Measurements from ENCODE around the gene SCN9A.
"Not testable (repeated sequence)": the region's sequence is repeated elsewhere in the genome, so short reads cannot be mapped to it uniquely, and the experiment has no call there.

SCN9A gene

GRCh38 chr2:166332106-166332505, 43.6 kb downstream of the SCN9A start:
- no peak for DNase-seq

DNA sequence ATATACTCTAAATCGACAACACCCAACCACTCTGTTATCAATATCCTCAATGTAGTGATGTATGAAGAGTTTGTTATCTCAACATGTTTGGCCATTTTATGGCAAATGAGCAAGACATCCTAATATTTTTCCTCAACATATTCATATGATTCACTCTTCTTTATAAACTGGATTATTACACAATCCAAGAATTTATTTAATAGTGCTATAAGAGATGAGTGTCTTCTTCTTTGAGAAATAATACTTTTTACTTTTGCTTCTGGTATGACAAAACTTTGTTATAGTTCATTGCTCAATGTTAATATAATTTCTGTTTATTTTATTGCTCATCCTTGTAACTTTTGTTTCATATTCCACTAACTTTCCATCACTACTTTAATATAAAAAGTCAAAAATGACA, 44.3 kb downstream of the SCN9A start:
- no peak for DNase-seq

DNA sequence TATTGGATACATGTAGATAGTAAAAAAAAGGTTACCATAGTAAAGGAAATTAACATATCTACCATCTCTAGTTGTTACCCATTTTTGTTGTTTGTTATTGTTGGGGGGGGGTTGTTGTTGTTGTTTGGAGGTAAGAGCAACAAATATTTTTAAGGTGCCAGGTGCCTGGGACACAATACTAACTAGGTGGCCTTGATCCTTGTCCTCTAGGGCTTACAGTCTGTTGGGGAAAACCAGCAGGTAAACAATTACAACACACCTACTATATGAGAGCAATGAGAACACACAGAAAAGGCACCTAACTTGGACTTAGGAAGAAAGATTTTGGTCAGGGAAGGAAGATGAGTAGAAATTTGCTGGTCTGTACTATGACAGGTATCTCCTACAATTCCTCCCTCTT, 46.3 kb downstream of the SCN9A start:
- DNase-seq, result no peak

GRCh38 chr2:166328147-166328546, 47.6 kb downstream of the SCN9A start:
- DNase-seq, result no peak

DNA sequence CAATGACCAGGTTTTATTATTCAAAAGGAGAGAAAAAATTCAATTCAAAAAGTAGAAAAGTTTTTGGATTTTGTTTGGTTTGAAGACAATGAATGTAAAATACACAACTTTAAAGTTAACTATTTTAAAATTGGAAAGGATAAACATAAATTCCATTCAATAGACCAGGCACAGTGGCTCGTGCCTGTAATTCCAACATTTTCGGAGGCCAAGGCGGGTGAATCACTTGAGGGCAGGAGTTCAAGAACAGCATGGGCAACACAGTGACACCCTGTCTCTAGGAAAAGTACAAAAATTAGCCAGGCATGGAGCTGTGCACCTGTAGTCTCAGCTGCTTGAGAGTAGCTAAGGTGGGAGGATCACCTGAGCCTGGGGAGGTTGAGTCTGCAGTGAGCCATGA, 54.7 kb downstream of the SCN9A start:
- no peak for DNase-seq

DNA sequence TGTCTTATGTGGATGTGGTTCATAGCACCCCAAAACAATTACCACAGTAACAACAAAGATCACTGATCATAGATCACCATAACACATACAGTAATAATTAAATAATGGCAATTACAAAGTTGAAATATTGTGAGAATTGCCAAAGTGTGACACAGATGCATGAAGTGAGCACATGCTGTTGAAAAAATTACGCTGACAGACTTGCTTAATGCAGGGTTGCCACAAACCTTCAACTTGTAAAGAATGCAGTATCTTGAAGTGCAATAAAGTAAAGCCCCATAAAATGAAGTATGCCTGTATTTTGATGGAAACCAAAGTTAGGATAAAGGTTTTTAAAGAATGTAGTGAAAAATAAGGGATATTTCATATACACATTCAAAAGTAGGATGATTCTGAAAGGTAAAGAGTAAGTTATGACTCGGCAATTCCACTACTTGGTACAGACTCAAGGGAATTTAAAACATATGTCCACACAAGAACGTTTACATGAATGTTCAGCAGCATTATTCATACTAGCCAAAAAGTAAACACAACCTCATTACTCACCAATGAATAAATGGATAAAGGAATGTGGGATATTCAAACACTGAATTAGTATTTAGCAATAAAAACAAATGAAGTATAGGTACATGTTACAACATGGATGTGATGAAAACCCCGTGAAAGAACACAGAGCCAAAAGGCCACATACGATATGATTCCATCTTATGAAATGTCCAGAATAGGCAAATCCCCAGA, 61.6 kb downstream of the SCN9A start:
- DNase-seq, result no peak

DNA sequence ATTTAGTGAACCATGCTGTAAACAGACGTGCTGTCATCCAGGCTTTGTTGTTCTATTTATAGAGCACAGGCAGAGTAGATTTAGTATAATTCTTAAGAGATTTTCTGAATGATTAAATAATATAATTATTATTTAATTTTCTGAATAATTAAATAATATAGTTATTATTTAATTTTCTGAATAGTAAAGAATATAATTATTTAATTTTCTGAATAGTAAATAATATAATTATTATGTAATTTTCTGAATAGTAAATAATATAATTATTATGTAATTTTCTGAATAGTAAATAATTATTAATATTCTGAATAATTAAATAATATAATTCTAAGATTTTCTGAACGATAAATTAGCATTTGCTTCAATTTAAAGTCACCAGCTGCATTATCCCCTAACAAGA, 62.9 kb downstream of the SCN9A start:
- not testable (repeated sequence) for DNase-seq

GRCh38 chr2:166307326-166307725, 68.4 kb downstream of the SCN9A start:
- DNase-seq, result no peak

- no peak for DNase-seq
Observed at GRCh38 chr2:166304656-166305055, 71.1 kb downstream of the SCN9A start.

DNA sequence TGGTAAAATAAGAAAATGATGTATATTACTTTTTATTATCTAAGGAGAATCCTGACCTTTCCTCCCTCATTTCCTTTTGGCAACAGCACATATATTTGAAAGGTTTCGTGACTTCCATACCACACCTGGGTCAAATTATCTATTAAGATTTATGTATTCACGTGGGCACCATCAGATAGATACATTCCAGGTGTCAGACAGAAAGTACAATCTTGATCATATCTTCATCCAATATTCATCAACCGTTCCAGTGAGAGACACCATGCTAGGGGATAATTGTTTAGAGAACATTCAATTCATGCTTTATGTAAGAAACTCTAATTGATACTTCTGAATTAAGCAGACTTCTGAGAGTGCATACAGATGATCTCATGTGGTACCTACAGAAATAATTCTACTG, 73.7 kb downstream of the SCN9A start:
- no peak for DNase-seq

DNA sequence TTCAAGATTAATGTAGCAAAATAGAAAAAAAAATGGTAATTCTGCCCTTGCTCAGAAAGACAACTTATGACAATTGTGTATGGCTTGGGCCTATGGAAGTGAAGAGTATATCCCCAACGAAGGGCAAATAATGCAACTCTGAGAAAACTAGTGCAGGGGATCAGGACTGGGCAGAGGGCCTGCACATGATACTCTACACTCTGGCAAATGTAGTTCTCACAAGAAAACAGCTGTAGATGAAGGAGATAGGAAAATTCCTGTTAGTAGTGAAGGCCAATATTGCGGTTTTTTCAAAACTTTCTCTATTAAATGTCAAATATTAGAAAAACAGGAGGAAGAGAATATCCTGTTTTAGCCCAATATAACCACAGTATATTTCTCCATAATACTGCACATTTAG, 77.8 kb downstream of the SCN9A start:
- DNase-seq, result no peak

GRCh38 chr2:166293984-166294383, 81.8 kb downstream of the SCN9A start:
- no peak for DNase-seq

- no peak for DNase-seq
Observed at GRCh38 chr2:166285215-166285614, 90.5 kb downstream of the SCN9A start.

GRCh38 chr2:166284359-166284758, 91.4 kb downstream of the SCN9A start:
- DNase-seq, result no peak

DNA sequence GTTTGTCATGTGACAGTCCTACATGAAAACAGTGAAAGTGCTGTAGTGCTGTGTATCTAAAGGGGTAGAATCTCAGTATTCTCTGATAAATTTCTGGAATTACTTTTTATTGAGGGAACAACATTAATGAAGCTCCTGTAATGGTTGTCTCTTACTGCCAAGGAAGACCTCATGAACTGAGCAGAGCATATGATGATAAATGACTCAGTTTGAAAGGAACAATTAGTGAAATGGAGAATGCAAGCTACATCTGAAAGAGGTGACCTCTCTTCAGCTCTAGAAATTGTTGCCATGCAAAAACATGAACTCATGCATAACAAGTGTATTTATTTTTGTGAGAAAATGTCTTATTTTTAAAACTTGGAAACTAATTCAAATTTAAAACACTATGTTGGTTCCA, 93.6 kb downstream of the SCN9A start:
- DNase-seq, result no peak

- DNase-seq, result no peak
Observed at GRCh38 chr2:166278856-166279255, 96.9 kb downstream of the SCN9A start.

DNA sequence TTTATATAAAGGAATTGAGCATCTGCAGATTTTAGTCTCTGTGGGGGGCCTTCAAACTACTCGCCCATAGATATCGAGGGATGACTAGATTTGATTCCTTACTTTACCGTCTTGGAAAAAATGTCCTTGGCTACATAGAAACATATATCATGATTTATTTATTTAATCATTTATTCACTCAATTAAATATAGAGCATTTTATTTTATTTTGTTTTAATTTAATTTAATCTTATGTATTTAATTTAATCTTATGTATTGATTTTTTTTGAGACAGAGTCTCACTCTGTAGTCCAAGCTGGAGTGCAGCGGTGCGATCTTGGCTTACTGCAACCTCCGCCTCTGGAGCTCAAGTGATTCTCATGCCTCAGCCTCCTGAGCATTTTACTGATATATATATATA, 105.4 kb downstream of the SCN9A start:
- DNase-seq, result no peak

GRCh38 chr2:166269322-166269721, 106.4 kb downstream of the SCN9A start:
- DNase-seq, result no peak

DNA sequence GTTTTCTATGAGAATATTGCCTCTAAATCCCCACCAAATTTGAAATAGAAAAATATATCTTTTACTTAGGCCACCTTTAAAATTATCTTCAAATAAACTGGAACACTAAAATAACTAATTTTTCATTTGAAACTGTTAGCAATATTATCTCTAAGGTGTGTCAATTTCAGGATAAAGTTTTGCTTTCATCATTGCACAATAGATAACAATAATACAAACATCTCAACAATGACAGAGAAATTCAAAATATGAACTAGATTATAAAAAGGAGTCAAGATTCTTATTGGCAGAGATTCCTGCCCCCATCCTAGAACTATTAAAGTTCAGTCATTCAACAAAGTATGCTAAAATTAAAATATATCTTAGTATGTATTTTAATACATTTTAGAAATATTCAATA, 117.9 kb downstream of the SCN9A start:
- DNase-seq, result no peak

DNA sequence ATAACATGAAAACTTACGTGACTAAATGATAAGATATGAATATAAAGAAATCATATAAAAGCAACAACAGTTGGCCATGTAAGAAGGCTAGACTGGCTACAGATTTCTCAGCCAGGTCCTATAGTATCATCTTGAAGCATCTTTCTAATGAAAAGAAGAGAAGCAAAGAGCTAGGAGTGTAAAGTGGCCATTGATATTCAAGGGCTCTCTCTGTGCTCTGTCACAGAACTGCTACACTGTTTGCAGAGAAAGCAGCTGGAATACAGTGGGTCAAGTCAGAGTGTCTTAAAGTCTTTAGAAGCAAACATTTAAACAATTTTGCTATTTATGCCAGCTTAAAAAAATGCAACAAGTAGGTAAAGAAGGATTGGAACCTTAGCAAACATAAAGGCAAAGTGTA, 118.8 kb downstream of the SCN9A start:
- DNase-seq, result no peak

- no peak for DNase-seq
Observed at GRCh38 chr2:166249318-166249717, 126.4 kb downstream of the SCN9A start.

- no peak for DNase-seq
Observed at GRCh38 chr2:166246901-166247300, 128.8 kb downstream of the SCN9A start.

GRCh38 chr2:166242309-166242708, 133.4 kb downstream of the SCN9A start:
- DNase-seq, result no peak

DNA sequence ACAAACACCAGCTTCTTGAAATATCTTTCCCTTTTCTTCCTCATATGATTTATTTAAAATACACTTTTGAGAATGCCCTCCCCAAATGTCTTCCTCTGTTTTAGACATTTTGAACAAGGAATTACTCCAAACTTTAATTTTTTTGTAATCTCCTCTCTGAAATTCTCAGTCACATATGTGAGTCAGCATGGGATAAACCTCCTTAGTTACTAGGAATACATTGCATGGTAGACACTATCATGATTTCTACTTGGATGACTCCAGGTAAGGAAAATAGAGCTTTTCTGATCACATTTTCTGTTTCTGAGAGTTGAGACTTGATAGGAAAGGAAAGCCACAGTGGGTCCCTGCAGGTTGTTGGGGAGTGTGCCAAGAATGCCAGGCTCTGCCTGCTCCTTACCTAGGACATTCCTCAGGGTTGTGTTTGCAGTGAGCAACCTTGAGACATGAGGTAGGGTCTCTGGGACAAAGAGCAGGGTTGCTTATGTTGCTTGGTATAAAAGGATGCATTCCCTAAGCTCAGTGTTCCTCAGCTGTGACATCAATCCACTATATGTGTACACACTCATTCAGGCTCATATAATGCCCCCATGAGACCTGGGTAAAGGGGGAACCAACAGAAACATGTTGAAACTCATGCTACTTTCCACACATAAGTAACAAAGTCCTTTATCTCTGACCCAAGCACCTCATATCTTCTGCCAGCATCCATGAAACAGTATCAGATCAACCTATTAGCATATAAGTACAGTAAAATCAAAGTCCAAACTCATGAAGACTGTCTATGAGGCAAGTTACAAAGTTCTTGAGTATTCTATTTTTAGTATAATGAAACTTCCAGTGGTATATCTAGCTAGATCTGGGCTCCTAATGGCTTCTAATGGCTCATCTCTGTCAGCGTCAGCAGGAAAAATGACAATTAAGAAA, 135.1 kb downstream of the SCN9A start:
- DNase-seq, result no peak
